ENCODE data around the gene GLYATL1B. TPM values are rescaled to one million over a fixed set of nuclear protein-coding genes. Genes with fewer than 3 reads are reported as not detected.
"Not testable (repeated sequence)": the region's sequence is repeated elsewhere in the genome, so short reads cannot be mapped to it uniquely, and the experiment has no call there.

Gene GLYATL1B
- total and polyA plus RNA-seq, 11 donors, result not detected

DNA sequence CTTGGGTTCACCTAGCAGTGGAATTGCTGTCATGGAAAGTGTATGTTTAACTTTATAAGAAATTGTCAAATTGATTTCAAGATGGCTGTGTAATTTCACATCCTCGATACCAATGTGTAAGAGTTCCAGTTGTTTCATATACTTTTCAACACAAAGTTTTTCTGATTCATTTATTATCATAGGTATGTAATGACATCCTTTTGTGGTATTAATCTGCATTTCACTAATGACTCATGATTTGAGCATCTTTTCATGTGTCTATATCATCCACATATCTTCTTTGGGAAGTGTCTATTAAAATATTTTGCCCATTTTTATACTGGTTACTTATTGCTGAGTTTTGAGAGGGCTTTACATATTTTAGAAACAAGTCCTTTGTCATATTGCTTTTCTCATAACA is 17.0 kb upstream of the GLYATL1B start:
- no peaks in the 10 kb centered on the region for H3K36me3 ChIP-seq
- H3K4me3 ChIP-seq, result no peak overlapping the region
- DNase-seq (no peak), ATAC-seq (no peak)
- H3K9me3 ChIP-seq, result peaks cover 0 to 9% (median 0%) of the 10 kb centered on the region in 12 donors
- no peaks in the 10 kb centered on the region for H3K4me1 ChIP-seq
- H3K27ac ChIP-seq, result no peak overlapping the region
- peaks cover 0 to 31% (median 9%) of the 10 kb centered on the region in 9 donors for H3K27me3 ChIP-seq
- TF ChIP-seq, protein P1, sequence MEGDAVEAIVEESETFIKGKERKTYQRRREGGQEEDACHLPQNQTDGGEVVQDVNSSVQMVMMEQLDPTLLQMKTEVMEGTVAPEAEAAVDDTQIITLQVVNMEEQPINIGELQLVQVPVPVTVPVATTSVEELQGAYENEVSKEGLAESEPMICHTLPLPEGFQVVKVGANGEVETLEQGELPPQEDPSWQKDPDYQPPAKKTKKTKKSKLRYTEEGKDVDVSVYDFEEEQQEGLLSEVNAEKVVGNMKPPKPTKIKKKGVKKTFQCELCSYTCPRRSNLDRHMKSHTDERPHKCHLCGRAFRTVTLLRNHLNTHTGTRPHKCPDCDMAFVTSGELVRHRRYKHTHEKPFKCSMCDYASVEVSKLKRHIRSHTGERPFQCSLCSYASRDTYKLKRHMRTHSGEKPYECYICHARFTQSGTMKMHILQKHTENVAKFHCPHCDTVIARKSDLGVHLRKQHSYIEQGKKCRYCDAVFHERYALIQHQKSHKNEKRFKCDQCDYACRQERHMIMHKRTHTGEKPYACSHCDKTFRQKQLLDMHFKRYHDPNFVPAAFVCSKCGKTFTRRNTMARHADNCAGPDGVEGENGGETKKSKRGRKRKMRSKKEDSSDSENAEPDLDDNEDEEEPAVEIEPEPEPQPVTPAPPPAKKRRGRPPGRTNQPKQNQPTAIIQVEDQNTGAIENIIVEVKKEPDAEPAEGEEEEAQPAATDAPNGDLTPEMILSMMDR (IDR thresholded peaks at IDR 0.05), result no peak
- TF ChIP-seq POLR2A (IDR thresholded peaks at IDR 0.05), result no peak
- 53 to 74% (median 72%) methylated on average over 1 of the region's 1 CpG for WGBS, 4 donors
- intact Hi-C loops (cut with DNase I), result no loop called here

GRCh38 chr11:59076876-59077571 is 9.1 kb upstream of the GLYATL1B start:
- ATAC-seq (no peak), DNase-seq (no peak)
- WGBS, 4 donors, result 83 to 87% (median 84%) methylated on average over 8 of the region's 8 CpGs

GRCh38 chr11:59078435-59078834 is 7.7 kb upstream of the GLYATL1B start:
- TF ChIP-seq, protein P1 (IDR thresholded peaks at IDR 0.05), result no peak
- TF ChIP-seq POLR2A (IDR thresholded peaks at IDR 0.05), result no peak
- H3K9me3 ChIP-seq, result peaks cover 0 to 12% (median 0%) of the 10 kb centered on the region in 12 donors
- intact Hi-C loops (cut with DNase I), result no loop called here
- ATAC-seq (no peak), DNase-seq (no peak)
- no peaks in the 10 kb centered on the region for H3K36me3 ChIP-seq
- no peak overlapping the region for H3K4me3 ChIP-seq
- WGBS, 4 donors, result 63 to 80% (median 72%) methylated on average over 2 of the region's 2 CpGs
- no peak overlapping the region for H3K27ac ChIP-seq
- H3K27me3 ChIP-seq, result peaks cover 0 to 25% (median 6%) of the 10 kb centered on the region in 9 donors
- no peaks in the 10 kb centered on the region for H3K4me1 ChIP-seq

More at GRCh38 chr11:59076876-59077571, 9.1 kb upstream of the GLYATL1B start:
- intact Hi-C loops (cut with DNase I), result no loop called here
- Histone ChIP-seq H3K4me1 (no peaks in the 10 kb centered on the region), H3K4me3 (no peak overlapping the region), H3K9me3 (peaks cover 0 to 13% (median 0%) of the 10 kb centered on the region in 12 donors), H3K27me3 (peaks cover 0 to 27% (median 7%) of the 10 kb centered on the region in 9 donors), H3K36me3 (no peaks in the 10 kb centered on the region), H3K27ac (no peak overlapping the region)
- TF ChIP-seq, protein P1 (IDR thresholded peaks at IDR 0.05), result no peak
- TF ChIP-seq POLR2A (IDR thresholded peaks at IDR 0.05), result no peak

DNA sequence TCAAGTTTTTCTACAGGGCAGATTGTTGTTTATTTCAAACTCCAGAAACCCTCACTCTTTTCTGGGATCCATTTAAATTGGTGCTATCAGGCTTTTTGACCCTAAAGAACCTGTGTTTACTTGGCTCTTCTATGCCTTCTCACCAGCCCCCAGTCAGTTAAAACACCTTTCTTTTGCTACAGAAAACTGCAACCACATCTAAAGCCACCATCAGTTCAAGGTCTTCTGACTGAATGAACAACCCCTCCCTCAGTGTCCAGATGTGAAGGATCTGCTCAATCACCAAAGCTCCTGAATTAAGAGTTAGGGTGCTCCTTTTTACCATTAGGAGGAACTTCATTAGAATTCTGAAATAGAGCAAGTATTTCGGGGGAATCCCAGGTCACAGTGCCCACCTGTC is 7.0 kb upstream of the GLYATL1B start:
- TF ChIP-seq POLR2A (IDR thresholded peaks at IDR 0.05), result no peak
- TF ChIP-seq, protein P1 (IDR thresholded peaks at IDR 0.05), result no peak
- ATAC-seq (no peak), DNase-seq (no peak)
- Histone ChIP-seq H3K36me3 (no peaks in the 10 kb centered on the region), H3K27me3 (peaks cover 0 to 22% (median 2%) of the 10 kb centered on the region in 9 donors), H3K4me3 (no peak overlapping the region), H3K4me1 (no peaks in the 10 kb centered on the region), H3K27ac (no peak overlapping the region), H3K9me3 (peaks cover 0 to 8% (median 0%) of the 10 kb centered on the region in 12 donors)
- 69 to 86% (median 77%) methylated on average over 1 of the region's 1 CpG for WGBS, 4 donors
- intact Hi-C loops (cut with DNase I), result no loop called here

- ATAC-seq; intact Hi-C loops (cut with DNase I): not testable (repeated sequence)
These were observed 5.7 kb upstream of the GLYATL1B start for GRCh38 chr11:59080421-59080820.

GRCh38 chr11:59081430-59082020 is 4.6 kb upstream of the GLYATL1B start:
- H3K27ac ChIP-seq; intact Hi-C loops (cut with DNase I); ATAC-seq; H3K4me1 ChIP-seq; H3K4me3 ChIP-seq; DNase-seq; H3K36me3 ChIP-seq; H3K9me3 ChIP-seq: not testable (repeated sequence)
- 56 to 71% (median 58%) methylated on average over 4 of the region's 4 CpGs for WGBS, 4 donors
- peaks cover 0 to 10% (median 0%) of the 10 kb centered on the region in 9 donors for H3K27me3 ChIP-seq

More at GRCh38 chr11:59080421-59080820, 5.7 kb upstream of the GLYATL1B start:
- peaks cover 0 to 22% (median under 1%) of the 10 kb centered on the region in 9 donors for H3K27me3 ChIP-seq
- not testable (repeated sequence) for H3K27ac ChIP-seq, DNase-seq, H3K4me3 ChIP-seq, H3K4me1 ChIP-seq, H3K9me3 ChIP-seq, H3K36me3 ChIP-seq
- WGBS, 4 donors, result 81 to 99% (median 94%) methylated on average over 2 of the region's 2 CpGs

Measured in heart left ventricle (tissue), 16 donors.